Vagina (tissue), 2 donors: ENCODE measurements around the gene MAML2. TPM values are rescaled to one million over a fixed set of nuclear protein-coding genes. Genes with fewer than 3 reads are reported as not detected.

Source experiments
- DNase-seq, 2 donors: peaks; one replicate each; pipeline ENCODE4 v3.0.0-alpha.2; 2017; ENCODE audit errors: extremely low spot score in 2 of 2
- H3K27ac ChIP-seq: fragments of 200-600 bp; sonication (generic); one replicate; pipeline ENCODE4 v1.5.1; 2019
- H3K27me3 ChIP-seq: fragments of 200-600 bp; sonication (generic); one replicate; pipeline ENCODE4 v1.5.1; 2019
- H3K36me3 ChIP-seq, 2 donors: fragments of 200-600 bp; sonication (generic); one replicate each; pipeline ENCODE4 v1.5.1; 2017 to 2019
- H3K4me1 ChIP-seq: fragments of 200-600 bp; sonication (generic); one replicate; pipeline ENCODE4 v1.5.1; 2019
- H3K4me3 ChIP-seq, 2 donors: fragments of 200-600 bp; sonication (generic); 1 replicate in 1 of 2; 2 replicates in 1 of 2; pipeline ENCODE4 v1.5.1; 2016 to 2019
- H3K9me3 ChIP-seq: fragments of 200-600 bp; sonication (generic); one replicate; pipeline ENCODE4 v1.5.1; 2019
- POLR2A ChIP-seq, 2 donors: fragments of 450-650 bp; IDR thresholded peaks; one replicate each; pipeline ENCODE4 v1.6.1; 2017; ENCODE audit warnings: antibody characterized with exemption in 2 of 2, mild to moderate bottlenecking in 2 of 2, moderate library complexity in 2 of 2
- POLR2AphosphoS5 ChIP-seq, 2 donors: sonication (generic); formaldehyde crosslinking; IDR thresholded peaks; one replicate each; pipeline ENCODE4 v1.9.0; 2017; ENCODE audit warnings: antibody characterized with exemption in 2 of 2, mild to moderate bottlenecking in 2 of 2, low read depth in 1 of 2; ENCODE audit not compliant: insufficient read depth in 1 of 2
- intact Hi-C: fragments of 100-400 bp; cut with DNase I; formaldehyde crosslinking; loops from one replicate; pipeline ENCODE4 v1.15.1; 2023
- microRNA counts, 2 donors: library from miRNA; unstranded; fragments of <30 nt; microRNA quantifications; one replicate each; lab custom pipeline; 2016 to 2017
- microRNA-seq: library from miRNA; unstranded; fragments of <30 nt; microRNA quantifications from one replicate; pipeline ENCODE4, GENCODE V29; 2017; ENCODE audit warnings: borderline number of aligned reads, borderline replicate concordance
- small RNA-seq: library from RNA; depleted of rRNA; stranded (forward); fragments of <200 nt; gene quantifications from one replicate; pipeline ENCODE3, GENCODE V24; 2016
- total RNA-seq: library from RNA; depleted of rRNA; stranded (reverse); fragments of >200 nt; gene quantifications from one replicate; pipeline ENCODE4 v1.2.3, GENCODE V29; 2016
- TF ChIP-seq, protein P1 (sequence below), 3 experiments: fragments of 450-650 bp in 2 of 3; fragments of 200-600 bp in 1 of 3; sonication (generic) in 1 of 3; IDR thresholded peaks; one replicate each; pipeline ENCODE4 v1.5.1; 2017 to 2019; ENCODE audit warnings: antibody characterized with exemption in 3 of 3, mild to moderate bottlenecking in 2 of 3, moderate library complexity in 2 of 3

The MAML2 gene
- total RNA-seq, 1 donor from 2014 or later: 36.3 TPM

DNA sequence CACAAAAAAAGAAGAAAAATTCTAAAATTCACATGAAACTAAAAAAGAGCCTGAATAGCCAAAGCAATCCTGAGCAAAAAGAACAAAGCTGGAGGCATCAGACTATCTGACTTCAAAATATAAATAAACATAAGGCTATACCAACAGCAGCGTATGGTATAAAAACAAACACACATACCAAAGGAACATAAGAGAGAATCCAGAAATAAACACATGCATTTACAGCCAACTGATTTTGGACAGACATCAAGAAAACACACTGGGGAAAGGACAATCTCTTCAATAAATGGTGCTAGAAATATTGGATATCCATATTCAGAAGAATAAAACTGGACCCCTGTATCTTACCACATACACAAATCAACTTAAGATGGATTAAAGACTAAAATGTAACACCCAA lies 416.3 kb downstream of the MAML2 start:
- TF ChIP-seq, protein P1, sequence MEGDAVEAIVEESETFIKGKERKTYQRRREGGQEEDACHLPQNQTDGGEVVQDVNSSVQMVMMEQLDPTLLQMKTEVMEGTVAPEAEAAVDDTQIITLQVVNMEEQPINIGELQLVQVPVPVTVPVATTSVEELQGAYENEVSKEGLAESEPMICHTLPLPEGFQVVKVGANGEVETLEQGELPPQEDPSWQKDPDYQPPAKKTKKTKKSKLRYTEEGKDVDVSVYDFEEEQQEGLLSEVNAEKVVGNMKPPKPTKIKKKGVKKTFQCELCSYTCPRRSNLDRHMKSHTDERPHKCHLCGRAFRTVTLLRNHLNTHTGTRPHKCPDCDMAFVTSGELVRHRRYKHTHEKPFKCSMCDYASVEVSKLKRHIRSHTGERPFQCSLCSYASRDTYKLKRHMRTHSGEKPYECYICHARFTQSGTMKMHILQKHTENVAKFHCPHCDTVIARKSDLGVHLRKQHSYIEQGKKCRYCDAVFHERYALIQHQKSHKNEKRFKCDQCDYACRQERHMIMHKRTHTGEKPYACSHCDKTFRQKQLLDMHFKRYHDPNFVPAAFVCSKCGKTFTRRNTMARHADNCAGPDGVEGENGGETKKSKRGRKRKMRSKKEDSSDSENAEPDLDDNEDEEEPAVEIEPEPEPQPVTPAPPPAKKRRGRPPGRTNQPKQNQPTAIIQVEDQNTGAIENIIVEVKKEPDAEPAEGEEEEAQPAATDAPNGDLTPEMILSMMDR (IDR thresholded peaks at IDR 0.05): no peak
- TF ChIP-seq POLR2A (IDR thresholded peaks at IDR 0.05) (no peak), POLR2AphosphoS5 (IDR thresholded peaks at IDR 0.05; ENCODE audit: insufficient read depth in 1 of 2, low read depth in 1 of 2) (no peak)
- DNase-seq: no peak

More for the DNA sequence above, 416.3 kb downstream of the MAML2 start:
- no peaks in the 10 kb centered on the region for H3K9me3 ChIP-seq
- no peak overlapping the region for H3K4me3 ChIP-seq
- H3K27me3 ChIP-seq: no peaks in the 10 kb centered on the region
- H3K4me1 ChIP-seq: peaks cover 25% of the 10 kb centered on the region
- H3K36me3 ChIP-seq: no peaks in the 10 kb centered on the region
- intact Hi-C loops: no loop called here
- no peak overlapping the region for H3K27ac ChIP-seq

MicroRNAs encoded within 50 kb of the gene (microRNA counts, 767-probe panel; counts per million panel counts)
- 261 to 2,103 counts per million in 2 donors for microRNA hsa-miR-1260b (lab: Ali Mortazavi, UCI)

Small RNA genes lying within 50 kb of the gene (microRNA-seq; reads per million reads assigned to microRNA genes)
- gene MIR1260B: not detected

Small RNA genes lying within 50 kb of the gene (small RNA-seq; reads per million reads assigned to genes)
- gene MIR1260B: not detected

Other genes with a start within 250 kb of the MAML2 start
- gene CCDC82, start 46.7 kb upstream of the MAML2 start, total RNA-seq: 29.5 TPM
- gene JRKL, start 46.8 kb upstream of the MAML2 start, total RNA-seq: 5.4 TPM